Cardiac fibroblast (primary cell): Measurements from ENCODE around the gene KLHDC4.
"Not testable (repeated sequence)": the region's sequence is repeated elsewhere in the genome, so short reads cannot be mapped to it uniquely, and the experiment has no call there.

Source experiments
- DNase-seq, 2 donors: peaks; one replicate each; pipeline versions ENCODE4 v3.0.0 to v3.0.0-alpha.2; 2010; ENCODE audit warnings: low read depth in 2 of 2
- H3K4me3 ChIP-seq, 2 donors: replicated peaks in 1 of 2; 1 replicate in 1 of 2; 2 replicates in 1 of 2; pipeline ENCODE4 v1.5.1; 2011; ENCODE audit warnings: low read depth in 2 of 2, low read length in 2 of 2, mild to moderate bottlenecking in 2 of 2, moderate library complexity in 1 of 2
- TF ChIP-seq, protein P1 (sequence below): IDR thresholded peaks from one replicate; pipeline ENCODE4 v1.5.1; 2011; ENCODE audit warnings: low read depth, mild to moderate bottlenecking, low read length, inconsistent platforms

Gene KLHDC4

DNA sequence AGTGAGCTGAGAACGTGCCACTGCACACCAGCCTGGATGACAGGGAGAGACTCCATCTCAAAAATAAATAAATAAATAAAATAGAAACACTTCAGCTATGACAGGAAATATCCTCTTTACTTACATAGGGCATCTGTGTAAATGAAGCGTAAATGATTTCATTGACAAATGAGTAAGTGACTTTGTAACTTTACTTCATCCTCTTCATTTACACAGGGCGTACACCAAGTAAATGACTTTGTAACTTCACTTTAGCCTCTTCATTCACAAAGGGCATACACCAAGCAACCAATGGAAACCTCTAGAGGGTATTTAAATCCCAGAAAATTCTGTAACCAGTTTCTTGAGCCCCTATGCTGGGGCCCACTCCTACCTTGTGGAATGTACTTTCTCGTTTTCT, 16.2 kb upstream of the KLHDC4 start:
- TF ChIP-seq, protein P1, sequence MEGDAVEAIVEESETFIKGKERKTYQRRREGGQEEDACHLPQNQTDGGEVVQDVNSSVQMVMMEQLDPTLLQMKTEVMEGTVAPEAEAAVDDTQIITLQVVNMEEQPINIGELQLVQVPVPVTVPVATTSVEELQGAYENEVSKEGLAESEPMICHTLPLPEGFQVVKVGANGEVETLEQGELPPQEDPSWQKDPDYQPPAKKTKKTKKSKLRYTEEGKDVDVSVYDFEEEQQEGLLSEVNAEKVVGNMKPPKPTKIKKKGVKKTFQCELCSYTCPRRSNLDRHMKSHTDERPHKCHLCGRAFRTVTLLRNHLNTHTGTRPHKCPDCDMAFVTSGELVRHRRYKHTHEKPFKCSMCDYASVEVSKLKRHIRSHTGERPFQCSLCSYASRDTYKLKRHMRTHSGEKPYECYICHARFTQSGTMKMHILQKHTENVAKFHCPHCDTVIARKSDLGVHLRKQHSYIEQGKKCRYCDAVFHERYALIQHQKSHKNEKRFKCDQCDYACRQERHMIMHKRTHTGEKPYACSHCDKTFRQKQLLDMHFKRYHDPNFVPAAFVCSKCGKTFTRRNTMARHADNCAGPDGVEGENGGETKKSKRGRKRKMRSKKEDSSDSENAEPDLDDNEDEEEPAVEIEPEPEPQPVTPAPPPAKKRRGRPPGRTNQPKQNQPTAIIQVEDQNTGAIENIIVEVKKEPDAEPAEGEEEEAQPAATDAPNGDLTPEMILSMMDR, result no peak
- DNase-seq, result no peak
- H3K4me3 ChIP-seq, result no peak overlapping the region

DNA sequence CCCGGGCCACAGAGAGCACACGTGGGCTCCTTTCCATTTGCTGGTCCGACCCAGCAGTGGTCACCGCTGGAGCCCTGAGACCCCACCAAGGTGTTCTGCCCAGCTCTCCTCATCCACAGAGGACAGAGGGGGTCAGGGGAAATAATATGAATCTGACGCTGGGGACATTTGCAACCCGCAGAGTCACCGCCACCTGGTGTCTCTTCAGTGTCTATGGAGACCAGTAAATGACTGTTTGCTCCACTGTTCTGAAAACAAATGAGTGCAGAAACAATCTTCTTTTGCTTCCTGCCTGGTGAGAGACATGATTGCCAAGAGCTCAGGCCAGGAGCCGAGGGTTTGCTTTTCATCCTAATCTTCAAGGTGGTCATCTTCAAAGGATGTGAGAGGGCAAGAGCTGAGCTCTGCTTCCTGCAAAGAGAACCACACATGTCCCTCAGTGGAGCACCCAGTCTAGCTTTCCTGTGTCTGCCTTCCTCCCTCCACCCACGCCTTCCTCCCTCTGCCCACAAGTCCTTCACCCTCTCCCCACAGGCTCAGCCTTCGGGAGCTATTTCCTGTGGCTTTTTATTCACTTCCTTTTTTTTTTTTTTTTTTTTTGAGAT, 14.7 kb upstream of the KLHDC4 start:
- DNase-seq, result peak; percentile 57 to 73
- TF ChIP-seq, protein P1, result no peak
- H3K4me3 ChIP-seq, result no peak overlapping the region

DNA sequence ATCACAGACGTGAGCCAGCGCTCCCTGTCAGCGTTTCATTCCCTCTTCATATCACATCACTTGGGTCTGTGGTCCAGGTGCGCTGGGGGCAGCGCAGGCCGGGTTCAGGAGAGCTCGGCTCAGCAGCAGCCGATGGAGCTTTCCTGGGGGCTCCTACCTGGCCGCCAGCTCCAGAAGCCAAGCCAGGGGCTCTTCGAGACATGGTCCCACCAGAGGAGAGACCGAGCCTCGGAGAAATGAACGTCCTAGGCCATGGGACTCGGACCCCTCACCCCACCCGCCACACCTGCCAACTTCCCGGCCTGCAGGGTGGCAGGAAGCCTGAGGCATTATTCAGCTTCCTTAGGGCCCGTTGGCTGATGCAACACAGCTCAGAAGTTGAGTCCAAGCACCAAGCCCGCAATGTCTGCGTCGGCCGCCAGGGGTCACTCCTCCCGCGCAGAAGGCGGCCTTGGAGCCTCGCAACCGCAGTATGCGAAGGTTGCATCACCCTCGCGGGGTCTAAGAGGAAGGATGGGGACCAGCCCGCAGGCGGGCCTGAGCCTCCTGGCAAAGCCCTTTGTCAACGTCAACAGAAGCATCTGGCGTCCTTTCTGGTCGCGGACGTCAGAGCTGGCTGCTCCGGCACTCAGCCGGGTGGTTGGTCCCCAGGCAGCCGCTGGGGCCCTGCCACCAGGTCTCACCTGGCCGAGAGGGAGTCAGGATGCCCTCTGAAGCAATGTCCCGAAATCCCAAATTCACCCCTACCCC, 13.2 kb upstream of the KLHDC4 start:
- TF ChIP-seq, protein P1, result peak; percentile 98
- no peak overlapping the region for H3K4me3 ChIP-seq
- DNase-seq, result peak; percentile 97

DNA sequence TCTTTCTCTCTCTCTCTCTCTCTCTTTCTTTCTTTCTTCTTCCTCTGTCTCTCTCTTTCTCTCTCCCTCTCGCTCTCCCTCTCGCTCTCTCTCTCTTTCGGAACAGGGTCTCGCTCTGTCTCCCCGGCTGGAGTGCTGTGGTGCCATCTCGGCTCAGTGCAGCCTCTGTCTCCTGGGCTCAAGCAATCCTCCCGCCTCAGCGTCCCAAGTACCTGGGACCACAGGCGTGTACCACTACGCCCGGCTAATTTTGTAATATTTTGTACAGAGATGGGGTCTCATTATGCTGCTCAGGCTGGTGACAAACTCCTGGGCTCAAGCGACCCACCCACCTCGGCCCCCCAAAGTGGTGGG, 12.7 kb upstream of the KLHDC4 start:
- TF ChIP-seq, protein P1, result no peak
- DNase-seq, result no peak
- H3K4me3 ChIP-seq, result no peak overlapping the region

DNA sequence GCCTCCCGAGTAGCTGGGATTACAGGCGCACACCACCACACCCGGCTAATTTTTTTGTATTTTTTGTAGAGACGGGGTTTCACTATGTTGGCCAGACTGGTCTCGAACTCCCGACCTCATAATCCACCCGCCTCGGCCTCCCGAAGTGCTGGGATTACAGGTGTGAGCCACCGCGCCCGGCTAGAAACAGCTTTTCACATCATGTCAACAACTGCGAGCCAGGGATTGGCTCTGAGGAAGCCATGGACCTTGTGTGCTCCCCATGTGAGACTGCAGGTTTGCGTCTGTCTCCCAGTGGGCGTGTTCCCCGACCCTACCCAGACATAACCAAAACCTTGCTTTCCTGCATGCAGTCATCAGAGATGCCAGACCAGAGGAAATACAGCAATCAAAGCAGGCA, 8.1 kb upstream of the KLHDC4 start:
- H3K4me3 ChIP-seq, DNase-seq: not testable (repeated sequence)

DNA sequence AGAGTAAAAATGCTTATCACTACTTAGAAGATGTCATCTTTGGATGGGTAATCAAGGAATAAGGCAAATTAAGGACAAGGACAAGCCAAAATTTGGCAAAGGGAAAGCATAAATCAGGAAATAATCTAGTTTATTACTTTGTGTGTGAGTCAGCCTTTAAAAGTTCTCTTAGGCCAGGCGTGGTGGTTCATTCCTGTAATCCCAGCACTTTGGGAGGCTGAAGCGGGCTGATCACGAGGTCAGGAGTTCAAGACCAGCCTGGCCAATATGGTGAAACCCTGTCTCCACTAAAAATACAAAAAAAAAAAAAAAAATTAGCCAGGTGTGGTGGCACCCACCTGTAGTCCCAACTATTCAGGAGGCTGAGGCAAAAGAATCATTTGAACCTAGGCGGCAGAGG, 1.7 kb upstream of the KLHDC4 start:
- DNase-seq, H3K4me3 ChIP-seq: not testable (repeated sequence)

DNA sequence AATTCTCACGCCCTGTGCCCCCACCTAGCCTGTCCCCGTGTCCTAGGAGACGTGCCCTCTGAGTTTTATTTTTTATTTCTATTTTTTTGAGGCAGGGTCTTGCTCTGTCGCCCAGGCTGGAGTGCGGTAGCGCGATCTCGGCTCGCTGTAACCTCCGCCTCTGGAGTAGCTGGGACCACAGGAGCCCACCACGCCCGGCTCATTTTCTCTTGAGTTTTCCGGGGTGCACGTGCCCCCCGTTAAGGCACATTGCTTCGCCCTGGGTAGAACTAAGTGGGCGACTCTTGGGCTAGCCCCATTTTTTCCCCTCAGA, 655 bp upstream of the KLHDC4 start:
- no peak for DNase-seq
- TF ChIP-seq, protein P1, result no peak
- H3K4me3 ChIP-seq, result peak overlapping the region; percentile 88 to 93

DNA sequence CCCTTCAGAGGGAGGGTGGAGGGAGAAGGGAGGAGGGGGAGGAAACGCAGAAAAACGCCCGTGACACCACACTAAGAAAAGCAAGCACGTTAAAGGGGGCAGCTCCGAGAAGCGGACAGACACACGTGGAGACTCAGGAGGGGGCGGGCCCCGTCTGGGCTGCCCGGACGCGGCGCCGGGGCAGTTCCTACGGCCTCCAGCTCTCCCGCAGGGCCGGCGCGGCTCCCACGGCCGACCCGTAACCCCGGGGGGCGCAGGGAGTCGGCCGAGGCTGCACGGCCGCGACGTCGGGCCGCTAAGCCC, 362 bp downstream of the KLHDC4 start:
- peak overlapping the region; percentile 88 to 93 for H3K4me3 ChIP-seq
- DNase-seq, result no peak
- TF ChIP-seq, protein P1, result no peak
